DMS153 (cell line): Measurements from ENCODE around the gene OSBPL10.

Experiments
- DNase-seq: peaks from one replicate; lab custom pipeline; 2025; lab: John Stamatoyannopoulos, UW

Gene OSBPL10

DNA sequence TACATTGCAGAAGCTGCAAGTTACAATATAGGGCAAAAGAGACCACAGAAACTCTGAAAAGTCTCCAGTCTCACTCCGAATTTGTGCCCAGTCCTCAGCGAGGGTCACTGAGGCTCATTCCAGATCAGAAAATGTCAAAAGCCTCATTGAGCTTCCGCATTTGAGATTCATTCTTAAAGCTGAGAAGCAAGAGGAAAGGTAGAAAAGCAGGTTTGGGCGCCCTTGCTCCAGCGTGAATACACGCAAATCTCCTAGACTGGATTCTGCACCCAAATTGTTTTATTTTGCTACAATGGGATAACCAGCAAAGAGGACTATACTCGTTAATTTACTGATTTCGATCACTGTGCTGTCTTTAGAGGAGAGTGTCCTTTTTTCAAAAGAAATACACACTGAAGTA is 236.1 kb downstream of the OSBPL10 start:
- DNase-seq, result no peak

DNA sequence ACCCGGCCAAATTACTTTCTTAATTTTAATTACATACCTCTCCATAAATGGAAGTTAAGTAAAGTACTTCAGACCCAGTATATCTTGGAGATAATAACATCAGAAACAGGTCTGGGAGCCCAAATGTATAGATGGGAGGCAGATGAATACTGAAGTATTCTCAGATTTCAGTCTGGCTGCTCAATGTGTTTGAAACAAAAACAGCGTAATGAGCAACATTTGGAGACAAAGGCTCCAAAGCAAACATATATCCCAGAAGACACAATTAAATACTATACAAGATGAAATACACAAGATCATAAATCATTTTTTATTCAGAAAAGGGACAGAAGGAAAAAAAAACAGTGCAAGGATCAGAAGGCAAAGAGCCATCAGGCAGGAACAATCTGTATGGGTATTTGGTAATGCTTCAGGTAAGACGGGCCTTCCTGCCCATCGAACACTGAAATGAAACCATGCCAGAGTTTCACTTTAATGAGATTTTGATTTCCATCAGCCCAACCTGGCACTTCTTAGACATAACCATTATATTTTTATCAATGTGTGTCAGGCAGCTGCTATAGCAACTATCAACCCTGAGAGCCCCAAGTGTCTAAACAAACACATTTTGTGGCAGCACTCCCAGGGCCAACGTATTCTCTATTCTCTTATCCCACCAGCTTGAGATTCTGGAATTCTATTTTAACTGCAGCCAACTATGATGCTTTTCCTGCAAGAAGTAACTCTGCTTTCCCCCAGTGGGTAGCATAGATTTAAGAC is 237.6 kb downstream of the OSBPL10 start:
- DNase-seq, result peak; percentile 11

DNA sequence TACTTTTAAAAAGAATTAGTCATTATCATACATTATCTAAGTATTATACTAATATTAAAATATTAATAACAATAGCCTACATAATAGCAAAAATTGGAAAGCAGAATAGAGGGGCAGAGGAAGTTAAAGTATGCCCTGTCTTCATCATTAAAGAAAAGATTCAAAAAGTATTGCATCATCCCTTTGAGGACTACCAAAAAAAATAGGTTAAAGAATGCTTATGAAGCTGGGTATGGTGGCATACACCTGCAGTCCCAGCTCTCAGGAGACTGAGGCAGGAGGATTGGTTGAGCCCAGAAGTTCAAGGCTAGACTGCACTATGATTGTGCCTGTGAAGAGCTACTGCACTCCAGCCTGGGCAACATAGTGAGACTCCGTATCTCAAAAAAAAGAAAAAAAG is 240.7 kb downstream of the OSBPL10 start:
- DNase-seq, result no peak

DNA sequence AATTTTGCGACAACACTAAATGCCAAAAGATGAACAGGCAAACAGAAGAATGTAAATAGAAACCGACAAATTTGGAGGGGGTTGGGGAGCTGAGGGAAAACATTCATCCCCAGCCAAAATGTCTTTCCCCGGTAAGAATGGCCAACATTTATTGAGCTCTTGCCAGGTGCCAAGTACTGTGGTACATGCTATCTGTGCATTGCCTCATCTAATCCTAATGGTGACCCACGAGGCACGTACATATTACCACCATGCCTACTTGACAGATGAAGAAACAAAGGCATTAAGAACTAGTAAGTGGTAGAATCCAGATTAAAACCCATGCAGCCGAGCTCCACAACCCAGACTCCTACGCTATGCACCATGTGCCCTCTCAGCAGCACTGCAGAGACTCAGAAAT is 242.7 kb downstream of the OSBPL10 start:
- DNase-seq, result no peak

DNA sequence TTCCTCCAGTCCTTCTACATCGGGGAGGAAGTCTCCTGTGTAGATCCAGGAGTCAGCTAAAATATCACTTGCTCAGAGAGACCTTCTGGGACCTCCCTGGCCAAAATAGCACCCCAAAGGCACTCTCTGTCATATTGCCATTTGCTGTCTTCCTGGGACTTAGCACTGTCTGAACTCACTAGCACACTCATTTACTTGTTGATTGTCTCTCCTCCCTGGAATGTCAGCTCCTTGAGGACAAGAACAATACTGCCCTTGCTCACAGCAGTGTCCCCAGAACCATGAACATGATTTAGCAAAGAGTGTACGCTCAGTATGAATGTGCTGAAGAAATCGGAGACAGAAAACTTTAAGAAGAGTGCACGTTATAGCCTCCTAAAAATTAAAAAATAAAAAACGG is 245.4 kb downstream of the OSBPL10 start:
- DNase-seq, result no peak

DNA sequence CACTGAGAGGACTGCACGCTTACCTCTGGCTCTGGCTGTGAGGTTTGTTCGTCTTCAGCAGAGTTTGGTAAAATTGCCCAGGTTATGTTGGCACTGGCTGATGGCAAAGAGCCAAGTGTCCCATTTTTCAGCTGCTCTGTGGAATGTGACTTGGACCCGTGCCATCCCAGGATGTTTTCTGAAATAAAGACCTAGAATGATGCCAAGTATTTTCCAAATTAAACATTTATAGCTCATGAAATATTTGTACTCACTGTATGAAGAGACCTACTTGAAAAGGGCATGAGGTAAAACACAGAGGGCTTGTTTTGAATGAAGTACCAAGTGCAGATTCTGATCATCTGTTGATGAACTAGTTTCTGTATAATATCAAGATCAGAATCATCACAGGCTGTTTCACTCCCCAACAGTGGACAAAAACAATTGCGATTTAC is 247.8 kb downstream of the OSBPL10 start:
- DNase-seq, result no peak

DNA sequence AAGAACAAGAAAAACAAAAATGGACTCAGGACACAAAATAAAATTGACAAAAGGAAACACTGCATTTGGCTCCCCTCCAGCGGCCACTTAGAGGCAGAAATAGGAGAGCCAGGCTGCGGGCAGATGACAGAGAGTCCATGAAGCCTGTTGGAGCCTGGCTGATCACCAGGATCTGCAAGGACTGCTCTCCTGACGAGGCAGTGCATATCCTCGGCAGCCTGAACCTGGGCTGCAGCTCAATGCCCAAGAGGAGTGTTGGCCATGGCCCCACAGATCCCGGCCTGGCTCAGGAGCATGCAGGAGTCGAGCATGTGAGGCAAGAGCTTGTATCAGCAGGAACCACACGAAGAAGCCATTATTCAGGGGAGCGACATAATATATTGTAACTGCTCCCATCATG is 248.5 kb downstream of the OSBPL10 start:
- no peak for DNase-seq

DNA sequence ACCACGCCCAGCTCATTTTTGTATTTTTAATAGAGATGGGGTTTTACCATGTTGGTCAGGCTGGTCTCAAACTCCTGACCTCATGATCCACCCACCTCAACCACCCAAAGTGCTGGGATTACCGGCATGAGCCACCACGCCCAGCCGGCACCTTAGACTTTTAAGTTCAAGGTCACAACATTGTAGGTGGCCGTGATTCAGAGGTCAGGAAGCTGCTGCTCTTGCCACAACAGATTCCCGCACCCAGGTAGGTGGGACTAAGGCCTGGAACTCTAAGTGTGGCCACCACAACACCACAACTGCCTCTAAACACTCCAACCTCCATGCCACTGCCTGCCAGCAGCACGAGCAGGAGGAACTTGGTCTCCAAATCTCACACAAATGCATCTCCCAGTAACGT is 251.5 kb downstream of the OSBPL10 start:
- no peak for DNase-seq

DNA sequence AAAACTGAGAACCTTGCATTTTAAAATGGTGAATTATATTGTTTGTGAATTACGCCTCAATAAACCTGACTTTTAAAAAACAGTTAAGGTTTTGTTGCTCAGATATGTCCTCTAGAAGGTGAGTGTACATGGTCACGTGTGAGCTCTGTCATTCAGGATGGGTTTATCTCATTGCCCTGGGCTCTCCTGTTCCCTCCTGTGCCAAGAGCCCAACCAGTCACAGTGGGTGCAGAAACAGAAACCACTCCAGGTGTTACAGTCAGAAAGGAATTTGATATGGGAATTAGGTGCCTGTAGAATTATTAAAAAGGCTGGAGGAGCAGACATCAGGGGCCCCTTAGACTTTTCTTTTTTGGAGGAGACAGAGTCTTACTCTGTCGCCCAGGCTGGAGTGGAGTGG is 252.0 kb downstream of the OSBPL10 start:
- DNase-seq, result no peak

DNA sequence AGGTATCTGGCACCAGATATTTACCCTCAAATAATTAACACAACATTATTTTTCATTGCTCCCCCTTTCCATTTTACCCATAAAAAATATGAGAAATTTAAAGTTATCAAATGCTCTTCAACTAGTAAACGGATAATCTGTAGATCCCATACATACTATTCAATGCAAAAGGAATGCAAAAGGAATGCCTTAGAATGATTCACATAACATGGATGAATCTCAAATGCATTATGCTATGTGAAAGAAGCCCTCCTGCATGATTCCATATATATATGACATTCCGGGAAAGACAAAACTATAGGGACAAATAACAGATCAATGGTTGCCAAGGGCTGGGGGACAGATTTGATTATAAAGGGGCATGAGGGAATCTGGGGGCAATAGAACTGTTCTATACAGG is 252.7 kb downstream of the OSBPL10 start:
- no peak for DNase-seq

DNA sequence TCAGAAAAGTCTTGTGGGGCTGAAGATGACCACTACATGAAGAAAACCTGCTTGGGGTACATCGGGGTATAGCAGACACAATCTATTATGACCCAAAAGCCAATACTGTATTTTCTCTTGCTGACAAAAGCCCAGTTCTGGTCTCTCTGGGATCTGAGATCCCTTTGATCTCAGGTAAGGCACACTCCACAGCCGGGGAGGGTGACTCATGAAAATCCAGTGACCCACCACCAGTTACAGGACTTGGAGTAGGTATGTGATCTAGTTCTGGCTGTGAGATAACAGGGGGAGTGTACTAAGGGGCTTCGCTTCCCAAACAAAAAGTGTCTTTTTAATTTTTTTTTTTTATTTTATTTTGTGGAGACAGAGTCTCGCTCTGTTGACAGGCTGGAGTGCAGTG is 255.1 kb downstream of the OSBPL10 start:
- DNase-seq, result no peak

DNA sequence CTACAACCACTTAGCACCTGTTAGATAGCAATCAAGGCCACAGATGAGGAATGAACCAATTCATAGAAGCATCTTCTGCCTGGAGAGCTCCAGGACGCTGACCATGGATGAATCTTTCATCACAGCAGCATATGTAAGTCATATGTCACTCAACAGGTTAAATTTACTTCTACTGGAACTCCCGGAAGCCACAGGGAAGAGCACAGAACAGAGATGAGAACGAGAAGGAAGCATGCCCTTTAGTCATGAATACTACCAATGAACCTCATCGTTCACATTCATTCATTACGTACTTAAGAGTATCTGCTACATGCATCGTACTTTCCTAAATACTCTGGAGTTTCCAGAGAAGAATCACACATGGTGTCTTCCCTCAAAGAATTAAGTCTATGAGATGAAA is 255.5 kb downstream of the OSBPL10 start:
- DNase-seq, result no peak

DNA sequence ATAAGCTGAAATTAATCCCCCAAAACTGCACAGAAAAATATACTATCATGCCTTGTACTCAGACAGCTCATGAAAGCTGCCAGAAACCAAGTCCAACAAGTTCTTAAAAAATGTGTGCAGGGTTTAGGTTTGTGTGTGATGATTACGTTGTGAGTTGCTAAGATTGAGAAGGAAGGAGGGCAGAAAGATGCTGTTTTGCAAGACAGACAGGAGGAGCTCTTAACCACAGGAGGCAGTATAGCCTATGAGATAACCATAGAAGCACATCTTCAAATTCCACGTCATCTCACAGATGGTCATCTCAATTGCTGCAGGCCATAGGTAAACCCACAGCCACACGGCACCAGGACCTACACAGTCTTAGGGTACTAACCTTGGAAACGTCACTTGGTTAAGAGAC is 256.4 kb downstream of the OSBPL10 start:
- no peak for DNase-seq

DNA sequence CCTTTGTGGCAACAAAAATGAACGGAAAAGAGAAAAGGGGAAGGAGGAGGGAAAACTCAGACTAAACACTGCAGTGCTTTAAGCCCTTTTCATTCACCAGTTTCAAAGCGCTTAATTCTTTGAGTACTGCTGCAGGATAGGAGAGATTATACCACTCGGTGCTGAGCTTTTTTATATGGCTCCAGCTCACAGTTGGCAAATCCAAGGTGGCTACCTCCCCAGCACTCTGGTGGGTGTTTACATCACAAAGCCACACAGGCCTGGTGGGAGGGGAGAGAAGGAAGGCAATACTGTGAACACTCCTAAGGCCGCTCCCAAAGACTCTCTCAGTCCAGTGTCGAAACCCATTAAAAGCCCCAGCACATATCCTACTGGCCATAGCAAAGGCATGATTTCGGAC is 256.9 kb downstream of the OSBPL10 start:
- no peak for DNase-seq

DNA sequence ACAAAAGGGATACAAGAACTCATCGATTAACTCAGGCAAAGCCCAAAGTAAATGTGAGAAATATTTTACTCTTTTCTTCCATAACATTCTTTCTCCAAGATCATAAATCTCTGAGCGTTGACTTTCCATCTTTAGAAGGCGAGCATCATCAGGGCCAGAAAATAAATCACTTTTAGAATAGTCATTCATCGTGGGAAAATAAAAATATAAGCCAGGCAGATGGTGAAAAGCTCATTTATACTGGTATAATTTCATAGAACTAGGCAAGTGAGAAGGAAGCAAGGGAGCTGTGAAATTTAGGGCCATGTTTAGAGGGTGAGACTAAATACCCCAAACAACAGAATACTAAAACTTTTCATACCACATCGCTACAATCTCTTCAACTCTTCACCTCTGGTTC is 257.4 kb downstream of the OSBPL10 start:
- no peak for DNase-seq

DNA sequence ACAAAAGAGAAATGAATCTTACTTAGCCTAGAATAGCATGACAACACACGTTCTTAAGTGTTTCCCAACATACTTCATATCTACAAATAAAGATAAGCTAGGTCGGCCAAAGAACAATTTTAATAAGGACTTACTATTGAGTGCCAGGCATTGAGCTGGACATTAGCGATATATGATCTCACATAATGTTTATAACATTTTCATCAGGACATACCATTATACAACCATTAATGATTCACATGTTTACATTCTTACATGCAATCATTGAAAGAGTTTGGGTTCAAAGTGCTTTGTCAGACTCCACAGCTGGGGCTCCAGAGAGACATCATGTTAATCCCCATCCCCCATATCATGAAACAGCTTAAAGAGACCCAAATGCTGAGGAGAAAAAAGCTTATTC is 259.4 kb downstream of the OSBPL10 start:
- DNase-seq, result no peak

DNA sequence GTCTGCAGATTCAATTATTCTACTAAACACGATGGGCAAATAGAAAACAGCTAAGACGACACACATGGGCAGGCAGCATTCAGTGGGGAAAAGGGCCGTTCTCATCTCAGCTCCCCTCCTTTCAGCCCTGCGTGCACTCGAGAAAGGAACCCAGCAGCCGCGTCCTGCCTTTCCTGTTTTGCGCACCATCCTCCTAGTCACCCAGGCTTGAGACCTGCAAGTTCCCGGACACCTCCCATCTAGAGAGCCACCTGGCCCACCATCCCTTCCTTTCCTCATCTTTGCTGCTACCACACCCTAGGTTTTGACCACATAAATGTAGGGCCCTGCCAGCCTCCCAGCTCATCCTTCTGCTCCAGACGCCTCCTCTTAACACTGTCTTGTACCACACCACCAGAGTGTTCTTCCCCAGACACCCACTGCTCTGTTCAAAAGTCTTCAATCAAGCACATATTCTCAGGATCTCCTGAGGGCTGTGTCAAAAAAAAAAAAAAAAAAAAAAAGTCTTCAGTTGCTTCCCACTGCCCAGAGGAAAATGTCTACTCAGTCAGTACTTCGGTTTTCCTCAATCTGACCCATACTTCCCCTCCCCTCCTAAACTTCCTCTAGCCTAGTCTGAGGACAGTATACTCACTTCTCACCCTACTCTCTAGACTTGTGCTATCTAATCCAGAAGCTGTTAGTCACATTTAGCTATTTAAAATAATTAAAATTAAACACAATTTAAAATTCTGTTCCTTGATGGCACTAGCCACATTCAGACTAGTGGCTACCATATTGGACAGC is 266.4 kb downstream of the OSBPL10 start:
- no peak for DNase-seq

DNA sequence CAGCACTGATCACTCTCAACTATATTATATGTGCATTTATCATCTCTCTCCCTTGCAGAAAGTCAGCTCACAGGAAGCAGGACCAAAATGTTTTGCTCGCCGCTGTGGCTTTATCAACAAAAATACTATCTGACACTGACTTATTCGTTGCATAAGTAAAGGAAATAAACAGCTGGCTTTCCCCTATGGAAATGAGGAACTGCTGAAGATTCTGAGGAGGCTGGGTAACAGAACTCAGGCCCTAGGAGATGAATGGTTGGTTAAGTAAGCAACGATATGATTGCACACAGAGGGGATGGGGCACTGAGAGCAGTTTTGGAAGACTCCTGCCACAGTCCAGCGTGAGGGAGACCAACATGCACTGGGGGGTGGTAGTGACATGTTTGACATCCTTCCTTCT is 267.2 kb downstream of the OSBPL10 start:
- DNase-seq, result no peak

DNA sequence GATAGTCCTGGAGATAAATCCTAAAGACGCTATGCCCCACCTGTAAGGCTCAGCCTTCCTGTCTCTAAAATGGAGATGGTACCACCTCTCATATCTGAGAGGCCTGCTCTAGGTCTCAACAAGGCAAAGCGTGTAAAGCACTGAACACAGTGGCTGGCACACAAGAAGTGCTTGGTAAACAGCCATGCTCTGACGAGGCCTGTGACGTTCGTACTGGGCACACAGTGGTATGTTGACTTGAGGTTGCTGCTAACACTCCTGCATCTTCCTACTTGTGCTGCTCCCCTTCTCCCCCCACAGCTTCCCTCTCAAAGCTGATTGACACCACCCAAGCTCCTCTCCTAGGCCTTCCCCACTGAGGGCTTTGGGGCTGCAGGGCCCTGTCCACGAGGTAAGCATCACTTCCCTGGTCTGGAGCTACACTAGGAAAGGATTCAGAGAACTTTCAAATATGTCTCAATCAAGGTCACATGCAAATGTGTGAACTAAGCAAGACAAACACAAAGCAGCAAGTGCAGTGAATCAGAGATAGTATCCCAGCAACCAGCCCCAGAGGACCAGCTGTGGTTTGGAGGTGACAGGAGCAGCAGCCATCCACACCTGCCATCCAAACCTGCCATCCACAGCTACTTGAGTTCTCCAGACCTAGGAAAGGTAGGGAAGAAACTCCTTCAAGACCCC is 270.8 kb downstream of the OSBPL10 start:
- DNase-seq, result no peak

DNA sequence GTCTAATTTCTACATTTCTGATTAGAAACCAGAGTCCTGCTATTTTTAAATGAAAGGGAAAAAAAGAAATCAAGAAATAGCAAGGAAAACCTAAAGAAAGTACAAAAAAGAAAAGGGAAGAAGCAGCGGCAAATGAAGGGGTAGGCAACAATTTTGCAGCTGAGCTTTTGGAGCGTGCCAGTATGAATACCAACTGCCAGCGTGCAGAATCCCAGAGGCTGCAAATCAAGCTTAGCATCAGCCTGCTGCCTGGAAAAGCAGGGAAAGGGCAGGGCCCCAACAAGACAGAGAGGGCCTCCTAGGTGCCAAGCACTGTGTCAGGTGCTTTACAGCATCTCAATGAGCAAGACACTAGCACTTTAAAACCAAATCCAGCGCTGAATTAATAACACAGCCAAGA is 271.5 kb downstream of the OSBPL10 start:
- DNase-seq, result no peak

DNA sequence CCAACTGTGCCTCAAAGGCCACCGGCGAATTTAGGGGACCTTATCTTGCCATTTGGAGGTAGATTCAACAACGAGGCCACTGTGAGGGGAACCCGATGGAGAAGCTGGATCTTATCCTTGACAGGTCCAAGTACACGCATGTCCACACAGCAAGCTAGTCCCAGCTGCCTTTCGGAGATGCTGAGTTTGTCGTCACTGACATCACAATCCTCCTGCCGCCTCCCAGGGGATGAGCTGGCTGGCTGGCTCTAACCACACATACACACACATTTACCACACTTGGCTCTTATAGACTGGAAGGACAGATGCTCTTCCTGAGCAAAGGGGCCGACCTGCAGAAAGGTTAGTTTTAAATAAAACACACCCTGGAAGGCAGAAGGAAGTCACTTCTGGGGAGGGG is 272.1 kb downstream of the OSBPL10 start:
- DNase-seq, result no peak

DNA sequence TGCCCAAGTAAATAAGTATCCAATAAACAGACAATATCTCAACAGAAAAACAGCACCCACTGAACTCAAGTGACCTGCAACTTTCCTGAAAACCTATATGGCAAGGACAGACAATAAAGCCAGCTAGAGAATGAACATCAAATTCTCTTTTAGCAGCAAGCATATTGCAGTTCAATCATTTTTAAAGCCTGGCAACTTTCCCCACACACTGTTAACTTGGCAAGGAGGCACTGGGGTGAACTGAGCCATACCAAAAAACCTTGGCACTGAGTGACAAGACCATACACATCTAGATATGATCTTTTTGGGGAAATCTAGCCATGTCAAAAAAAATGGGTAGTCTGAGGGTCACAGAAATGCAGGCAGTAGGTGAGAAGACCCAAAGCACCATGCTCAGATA is 273.8 kb downstream of the OSBPL10 start:
- DNase-seq, result no peak

DNA sequence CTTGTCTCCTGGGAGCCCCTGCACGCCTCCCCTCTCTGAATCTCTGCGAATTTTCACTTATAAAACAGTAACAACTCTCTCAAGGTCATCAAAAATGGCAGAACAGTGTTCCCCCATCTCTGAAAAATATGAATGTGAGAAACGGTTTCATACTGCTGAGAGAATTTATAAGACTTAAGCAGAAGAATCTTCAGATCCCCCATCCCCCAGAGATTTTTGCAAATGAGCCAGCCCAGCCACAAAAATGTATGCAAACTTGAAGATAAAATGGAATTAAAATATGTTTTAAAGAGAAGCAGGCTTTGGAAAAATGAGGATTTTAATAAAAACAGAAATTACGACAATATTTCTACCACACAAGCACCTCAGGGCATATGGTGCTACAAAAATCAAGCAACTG is 275.3 kb downstream of the OSBPL10 start:
- no peak for DNase-seq
